Measurements from ENCODE around the gene CORO2B.

CORO2B gene

GRCh38 chr15:68593341-68593740 lies 14.5 kb downstream of the CORO2B start:
- no peak for DNase-seq

GRCh38 chr15:68593828-68594532 lies 15.2 kb downstream of the CORO2B start:
- no peak for DNase-seq

GRCh38 chr15:68594533-68595259 lies 15.9 kb downstream of the CORO2B start:
- DNase-seq = no peak

- DNase-seq = no peak
Observed at GRCh38 chr15:68595260-68595564, 16.4 kb downstream of the CORO2B start.

GRCh38 chr15:68595761-68596160 lies 17.0 kb downstream of the CORO2B start:
- no peak for DNase-seq

GRCh38 chr15:68596691-68597090 lies 17.9 kb downstream of the CORO2B start:
- DNase-seq = no peak

GRCh38 chr15:68597581-68597980 lies 18.8 kb downstream of the CORO2B start:
- no peak for DNase-seq

- no peak for DNase-seq
Observed at GRCh38 chr15:68598171-68599152, 19.7 kb downstream of the CORO2B start.

- no peak for DNase-seq
Observed at GRCh38 chr15:68599153-68599545, 20.4 kb downstream of the CORO2B start.

GRCh38 chr15:68599560-68600071 lies 20.8 kb downstream of the CORO2B start:
- DNase-seq = no peak

GRCh38 chr15:68601206-68602197 lies 22.7 kb downstream of the CORO2B start:
- DNase-seq = no peak

GRCh38 chr15:68602459-68603215 lies 23.8 kb downstream of the CORO2B start:
- DNase-seq = no peak

- no peak for DNase-seq
Observed at GRCh38 chr15:68603216-68603595, 24.4 kb downstream of the CORO2B start.

GRCh38 chr15:68603951-68604350 lies 25.2 kb downstream of the CORO2B start:
- no peak for DNase-seq

- peak; percentile 43 to 59 for DNase-seq
Observed at GRCh38 chr15:68604840-68605478, 26.2 kb downstream of the CORO2B start.

- no peak for DNase-seq
Observed at GRCh38 chr15:68606375-68606774, 27.6 kb downstream of the CORO2B start.

GRCh38 chr15:68608206-68608843 lies 29.5 kb downstream of the CORO2B start:
- DNase-seq = no peak

- DNase-seq = no peak
Observed at GRCh38 chr15:68608844-68609232, 30.0 kb downstream of the CORO2B start.

GRCh38 chr15:68609629-68610028 lies 30.8 kb downstream of the CORO2B start:
- DNase-seq = no peak

- DNase-seq = no peak
Observed at GRCh38 chr15:68610825-68611224, 32.0 kb downstream of the CORO2B start.
